Measurements from ENCODE around the gene INCA1.
A peak's percentile ranks its signal among the peaks of the same experiment; 100 is the strongest.
"Not testable (repeated sequence)": the region's sequence is repeated elsewhere in the genome, so short reads cannot be mapped to it uniquely, and the experiment has no call there.

Gene INCA1, protein sequence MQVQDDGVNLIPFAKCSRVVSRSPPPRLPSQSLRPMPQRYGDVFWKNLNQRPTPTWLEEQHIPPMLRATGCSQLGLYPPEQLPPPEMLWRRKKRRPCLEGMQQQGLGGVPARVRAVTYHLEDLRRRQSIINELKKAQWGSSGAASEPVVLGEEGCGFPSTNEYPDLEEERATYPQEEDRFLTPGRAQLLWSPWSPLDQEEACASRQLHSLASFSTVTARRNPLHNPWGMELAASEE

DNA sequence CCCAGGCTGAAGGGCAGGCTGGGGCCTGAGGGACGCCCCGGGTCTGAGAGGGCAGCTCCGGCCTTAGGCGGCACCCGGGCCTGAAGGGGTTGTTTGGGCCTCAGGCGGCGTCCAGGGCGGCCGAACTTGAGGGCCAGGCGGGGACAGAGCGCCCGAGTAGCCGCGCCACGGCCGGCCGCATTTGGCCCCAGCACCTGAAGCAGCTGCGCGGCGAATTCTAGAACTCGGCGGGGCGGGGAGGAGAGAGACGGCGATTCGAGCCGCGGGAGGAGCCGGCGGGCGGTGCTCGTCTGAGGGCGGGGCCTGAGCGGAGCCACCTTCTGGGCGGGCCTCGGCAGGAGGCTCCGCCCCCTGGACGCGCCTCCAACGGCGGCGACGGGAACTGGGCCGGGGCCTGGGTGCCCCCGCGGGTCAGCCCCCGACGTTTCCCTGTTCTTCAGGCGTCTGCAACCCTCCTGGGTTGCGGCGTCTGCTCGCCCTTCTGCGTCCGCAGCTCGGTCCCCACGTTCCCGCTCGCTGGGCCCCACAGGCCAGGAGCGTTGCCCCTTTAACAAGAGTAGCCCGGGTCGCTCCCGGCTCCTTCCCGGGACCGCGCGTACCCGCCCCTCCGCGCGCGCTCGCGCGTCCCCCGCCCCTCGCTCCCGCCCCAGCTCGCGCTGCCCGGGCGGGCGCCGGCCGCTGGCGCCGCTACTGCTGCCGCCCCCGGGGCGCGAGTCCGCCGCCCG is at the start of gene INCA1, which contains the start of gene KIF1C:
TSS of gene INCA1 (minus strand) at position 221 of the 725 bp plus-strand sequence. CDS start 3,085 bp downstream, outside the sequence.
TSS of gene KIF1C (plus strand) at position 649 of the 725 bp plus-strand sequence. CDS start 2,297 bp downstream, outside the sequence.
- DNase-seq, result peak; percentile 71

DNA sequence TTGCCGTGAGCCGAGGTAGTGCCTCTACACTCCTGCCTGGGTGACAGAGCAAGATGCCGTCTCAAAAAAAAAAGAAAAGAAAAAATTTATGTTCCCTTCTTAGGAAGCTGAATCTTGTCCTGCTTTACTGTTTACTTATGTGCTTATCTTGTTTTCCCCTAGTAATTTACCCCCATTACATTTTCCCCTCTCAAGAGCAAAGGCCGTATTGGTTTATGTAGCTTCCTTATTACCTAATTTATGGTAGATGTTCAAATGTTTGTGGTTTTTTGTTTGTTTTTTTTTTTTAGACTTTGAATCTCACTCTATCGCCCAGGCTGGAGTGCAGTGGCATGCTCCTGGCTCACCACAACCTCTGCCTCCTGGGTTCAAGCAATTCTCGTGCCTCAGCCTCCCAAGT is 48.2 kb upstream of the INCA1 start:
- no peak for DNase-seq

DNA sequence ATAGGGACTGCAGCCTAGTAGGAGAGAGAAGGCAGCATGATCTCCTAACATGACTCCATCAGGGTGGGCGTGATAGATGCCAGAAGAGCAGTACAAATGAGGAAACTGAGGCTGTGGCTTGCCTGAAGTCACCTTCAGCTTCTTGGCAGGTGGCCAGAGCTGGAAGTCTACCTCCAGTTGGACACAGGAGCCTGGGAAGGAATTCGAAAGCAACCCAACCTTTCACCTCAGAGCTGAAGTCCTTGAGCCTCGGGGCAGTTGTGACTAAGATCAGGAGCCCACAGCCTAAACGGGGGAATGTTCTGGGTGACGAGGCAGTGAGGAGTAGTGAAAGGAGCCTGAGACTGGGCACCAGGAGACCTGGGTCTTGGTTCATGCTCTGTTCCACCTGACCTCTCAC is 47.3 kb upstream of the INCA1 start:
- no peak for DNase-seq

DNA sequence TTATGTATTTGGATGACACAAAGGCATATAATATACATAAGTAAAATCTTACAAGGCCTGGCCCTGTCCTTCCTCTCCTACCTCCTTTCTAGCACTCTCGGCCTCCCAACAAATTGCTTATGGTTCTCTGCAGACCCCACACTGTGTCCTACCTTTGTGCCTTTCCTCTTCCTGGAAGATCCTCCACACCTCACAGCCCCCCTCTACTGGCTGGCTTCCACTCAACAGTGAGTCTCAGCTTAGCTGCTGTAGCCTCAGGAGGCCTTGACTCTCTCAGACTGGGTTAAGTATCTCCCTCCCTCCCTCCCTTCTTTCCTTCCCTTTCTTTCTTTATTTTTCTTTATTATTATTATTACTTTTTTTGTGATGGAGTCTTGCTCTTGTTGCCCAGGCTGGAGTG is 46.2 kb upstream of the INCA1 start:
- DNase-seq, result no peak

DNA sequence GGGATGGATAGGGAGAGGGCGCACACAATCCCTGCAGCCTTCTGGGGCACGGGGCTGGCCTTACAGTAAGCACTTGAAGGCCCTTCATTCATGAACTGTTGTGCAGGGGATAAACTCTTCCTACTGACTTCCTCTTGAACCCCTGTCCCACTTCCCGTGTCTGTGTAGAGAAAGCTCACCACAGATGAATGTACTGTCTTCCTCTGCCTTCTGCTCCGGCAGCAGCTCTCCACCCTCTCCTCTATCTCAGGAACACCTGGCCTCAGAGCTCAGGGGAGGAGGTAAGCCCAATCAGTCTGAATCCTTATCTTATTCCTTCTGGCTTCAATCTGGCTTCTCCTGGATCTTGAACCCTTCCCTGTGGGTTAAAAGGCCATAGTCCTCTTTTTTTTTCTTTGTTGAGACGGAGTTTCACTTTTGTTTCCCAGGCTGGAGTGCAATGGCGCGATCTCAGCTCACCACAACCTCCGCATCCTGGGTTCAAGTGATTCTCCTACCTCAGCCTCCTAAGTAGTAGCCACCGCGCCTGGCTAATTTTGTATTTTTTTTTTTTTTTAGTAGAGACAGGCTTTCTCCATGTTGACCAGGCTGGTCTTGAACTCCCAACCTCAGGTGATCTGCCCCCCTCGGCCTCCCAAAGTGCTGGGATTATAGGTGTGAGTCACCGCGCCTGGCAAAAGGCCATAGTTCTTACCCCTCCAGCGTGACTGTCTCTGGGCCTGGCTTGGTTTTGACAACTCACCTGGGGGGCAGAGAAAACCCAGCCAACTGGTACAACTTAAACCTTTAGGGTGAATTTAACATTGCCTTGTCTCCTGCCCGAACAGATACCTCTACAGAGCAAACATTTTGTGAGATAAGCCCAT is 45.1 kb upstream of the INCA1 start:
- no peak for DNase-seq

DNA sequence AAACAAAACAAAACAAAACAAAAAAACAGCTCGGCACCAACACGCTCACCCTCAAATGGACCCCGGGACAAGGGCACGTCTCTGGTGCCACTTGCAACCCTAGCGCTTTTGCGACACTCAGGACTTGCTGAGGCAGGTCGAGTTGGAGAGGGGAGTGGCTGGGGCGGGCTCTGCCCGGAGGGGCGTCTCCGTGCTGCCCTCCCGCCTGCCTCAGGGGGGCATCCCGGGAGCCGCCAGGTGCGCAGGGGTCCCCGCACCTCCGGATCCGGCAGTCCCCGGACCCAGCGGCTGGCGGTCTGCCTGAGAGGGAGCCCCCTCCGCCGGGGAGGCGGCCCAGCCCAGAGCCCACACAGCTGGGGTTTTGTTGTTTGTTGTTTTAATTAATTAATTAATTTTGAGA is 38.0 kb upstream of the INCA1 start, which contains the start of gene SLC52A1:
TSS of gene SLC52A1 (minus strand) at position 112 of the 400 bp plus-strand sequence. CDS start 820 bp downstream, outside the sequence.
- DNase-seq, result no peak

DNA sequence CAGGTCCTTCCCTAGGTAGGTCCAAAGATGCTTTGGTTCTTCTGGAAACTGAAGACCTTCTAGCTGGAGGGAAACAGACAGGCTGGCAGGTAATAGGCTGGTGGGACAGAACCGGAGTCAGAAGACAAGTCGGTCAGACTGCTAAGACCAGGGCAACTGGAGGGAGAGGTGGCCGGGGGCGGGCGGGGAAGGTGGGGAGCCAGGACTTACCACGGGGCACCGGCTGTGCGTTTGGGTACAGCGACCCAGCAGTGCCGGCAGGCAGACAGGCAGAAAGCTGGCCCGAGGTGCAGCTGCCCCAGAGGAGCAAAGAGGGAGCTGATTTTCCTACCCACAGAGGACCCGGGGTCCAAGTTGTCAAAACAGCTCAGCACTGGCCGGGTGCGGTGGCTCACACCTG is 37.3 kb upstream of the INCA1 start:
- no peak for DNase-seq

DNA sequence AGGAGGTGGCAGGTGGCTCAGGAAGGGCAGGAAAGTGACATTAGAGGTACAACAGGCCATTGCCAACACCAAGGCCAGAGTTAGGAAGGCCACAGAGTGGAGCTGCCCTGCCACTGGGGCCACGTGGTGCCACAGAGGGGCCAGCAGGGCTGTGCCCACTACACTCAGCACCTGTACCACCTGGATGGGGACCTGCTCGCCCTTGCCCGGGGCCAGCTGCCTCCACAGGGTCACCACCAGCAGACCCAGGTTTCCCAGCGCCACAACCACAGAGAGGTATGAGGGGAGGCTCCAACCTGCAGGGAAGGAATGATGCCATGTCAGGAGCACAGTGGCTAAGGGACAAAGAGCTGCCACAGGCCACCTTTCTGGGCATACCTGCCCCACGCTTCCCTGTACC is 36.7 kb upstream of the INCA1 start:
- no peak for DNase-seq

DNA sequence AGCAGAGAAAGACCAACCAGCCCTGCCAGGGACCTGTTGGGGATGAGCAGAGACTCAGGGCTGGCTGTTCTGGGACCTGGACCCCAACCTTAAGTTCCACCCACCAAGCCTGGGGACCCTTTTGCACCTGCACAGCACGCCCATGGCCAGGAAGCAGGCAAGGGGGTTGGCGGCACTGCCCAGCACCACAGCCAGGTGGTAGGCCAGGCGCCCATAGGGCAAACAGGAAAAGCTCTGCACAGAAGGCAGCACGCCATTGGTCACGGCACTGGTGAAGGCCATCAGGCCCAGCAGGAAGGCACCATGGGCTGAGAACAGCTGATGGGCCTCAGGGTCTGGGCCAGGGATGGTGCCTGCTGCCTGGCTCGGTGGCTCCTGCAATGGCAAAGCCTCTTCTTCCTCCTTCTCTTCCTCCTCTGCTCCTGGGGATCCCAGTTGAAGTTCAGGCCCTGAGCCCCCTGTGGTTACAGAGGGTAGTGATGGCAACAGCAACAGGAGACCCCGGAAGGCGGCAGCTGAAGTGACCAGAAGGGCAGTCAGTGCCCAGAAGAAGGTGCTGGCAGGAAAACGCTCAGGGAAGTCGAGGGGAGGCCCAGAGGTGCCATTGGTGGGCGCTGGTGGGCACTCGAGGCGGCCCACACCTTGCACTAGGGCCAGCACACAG is 36.2 kb upstream of the INCA1 start:
- no peak for DNase-seq

DNA sequence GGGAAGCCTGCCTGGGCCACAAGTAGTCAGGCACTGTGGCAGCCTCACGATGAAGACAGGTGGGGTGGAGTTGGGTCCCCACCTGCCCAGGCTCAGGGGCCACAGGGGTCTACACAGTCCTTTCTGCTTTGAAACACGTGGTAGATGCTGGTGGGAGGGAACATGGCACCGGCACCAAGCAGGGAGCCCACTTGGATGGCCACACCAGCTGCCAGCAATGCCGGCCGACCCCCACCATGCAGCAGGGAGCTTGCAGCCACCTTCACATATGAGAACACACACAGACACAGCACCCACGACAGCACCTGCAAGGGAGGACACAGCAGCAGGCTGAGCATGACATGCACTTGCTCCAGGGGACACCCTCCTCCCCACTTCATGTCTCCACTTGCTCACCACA is 35.5 kb upstream of the INCA1 start:
- DNase-seq, result no peak

DNA sequence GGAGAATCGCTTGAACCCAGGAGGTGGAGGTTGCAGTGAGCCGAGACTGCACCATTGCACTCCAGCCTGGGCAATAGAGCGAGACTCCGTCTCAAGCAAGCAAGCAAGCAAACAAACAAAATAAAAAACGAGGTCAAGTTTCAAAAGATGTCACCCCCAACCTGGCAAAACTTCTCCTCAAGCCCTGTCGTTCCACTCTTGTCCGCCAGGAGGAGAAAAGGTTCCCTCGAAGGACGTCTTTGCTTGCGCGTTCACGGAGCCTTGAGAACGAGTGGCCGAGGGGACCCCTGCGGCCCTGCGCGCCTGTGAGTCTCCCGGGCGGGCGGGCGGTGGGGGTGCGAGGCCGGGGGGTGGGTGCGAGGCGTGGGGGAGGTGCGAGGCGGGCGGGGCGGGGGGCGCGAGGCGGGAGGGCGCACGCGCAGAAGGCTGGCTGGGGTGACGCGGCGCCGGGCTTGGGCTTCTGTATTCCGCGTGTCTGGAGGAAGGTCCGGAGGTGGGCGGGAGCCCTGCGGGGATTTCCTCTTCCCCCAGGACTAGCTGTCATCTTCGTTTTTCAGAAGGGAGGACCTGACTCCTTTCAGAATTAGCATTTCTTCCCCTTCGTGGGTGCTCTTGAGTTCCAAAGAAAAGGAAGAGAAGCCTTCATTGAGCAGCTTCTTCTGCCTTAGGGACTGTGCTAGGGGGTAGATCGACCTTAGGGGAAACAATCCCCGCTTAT is 34.2 kb upstream of the INCA1 start:
- DNase-seq, result peak; percentile 55

DNA sequence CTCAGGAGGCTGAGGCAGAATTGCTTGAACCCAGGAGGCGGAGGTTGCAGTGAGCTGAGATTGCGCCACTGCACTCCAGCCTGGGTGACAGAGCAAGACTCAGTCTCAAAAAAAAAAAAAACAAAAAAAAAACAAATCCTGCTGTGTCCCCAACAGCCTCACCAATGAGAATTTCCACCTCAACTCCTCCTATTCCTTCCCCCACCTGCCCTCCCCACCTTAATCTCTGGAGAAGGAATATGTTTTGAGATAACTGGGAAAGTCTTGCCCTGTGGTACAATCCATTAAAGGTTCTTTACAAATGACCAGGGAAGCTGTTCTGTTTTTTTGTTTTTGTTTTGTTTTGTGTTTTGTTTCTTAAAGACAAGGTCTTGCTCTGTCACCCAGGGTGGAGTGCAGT is 32.8 kb upstream of the INCA1 start:
- DNase-seq, result not testable (repeated sequence)

DNA sequence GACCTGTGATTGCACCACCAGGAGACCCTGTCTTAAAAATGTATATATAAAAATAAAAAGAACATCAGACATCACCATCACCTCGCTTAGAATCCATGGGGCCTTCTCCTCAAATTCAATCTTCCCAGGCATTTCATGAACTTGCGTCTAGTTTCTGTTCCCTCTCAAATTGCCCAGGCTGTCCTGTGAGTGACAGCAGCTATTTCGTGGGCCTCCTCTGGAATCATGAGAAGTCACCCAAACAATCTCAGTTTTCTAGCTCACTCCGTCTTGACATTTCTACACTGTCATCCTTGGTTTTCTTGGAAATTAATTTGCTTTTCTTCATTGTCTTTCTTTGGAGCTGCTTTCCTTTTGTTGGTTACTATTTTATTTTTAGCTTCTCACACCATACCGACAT is 30.6 kb upstream of the INCA1 start:
- DNase-seq, result no peak

DNA sequence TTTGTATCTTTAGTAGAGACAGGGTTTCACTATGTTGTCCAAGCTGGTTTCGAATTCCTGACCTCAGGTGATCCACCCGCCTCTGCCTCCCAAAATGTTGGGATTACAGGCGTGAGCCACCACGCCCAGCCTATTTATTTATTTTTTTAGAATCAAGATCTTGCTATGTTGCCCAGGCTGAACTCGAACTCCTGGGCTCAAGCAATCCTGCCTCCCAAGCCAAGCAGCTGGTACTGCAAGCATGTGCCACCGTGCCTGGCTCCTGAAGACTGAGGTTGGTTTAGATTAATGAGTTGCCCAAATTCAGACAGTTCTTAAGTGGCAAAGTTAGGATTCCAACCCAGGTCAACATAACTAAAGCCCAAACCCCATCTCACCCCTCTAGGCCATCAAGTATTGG is 30.0 kb upstream of the INCA1 start:
- no peak for DNase-seq

DNA sequence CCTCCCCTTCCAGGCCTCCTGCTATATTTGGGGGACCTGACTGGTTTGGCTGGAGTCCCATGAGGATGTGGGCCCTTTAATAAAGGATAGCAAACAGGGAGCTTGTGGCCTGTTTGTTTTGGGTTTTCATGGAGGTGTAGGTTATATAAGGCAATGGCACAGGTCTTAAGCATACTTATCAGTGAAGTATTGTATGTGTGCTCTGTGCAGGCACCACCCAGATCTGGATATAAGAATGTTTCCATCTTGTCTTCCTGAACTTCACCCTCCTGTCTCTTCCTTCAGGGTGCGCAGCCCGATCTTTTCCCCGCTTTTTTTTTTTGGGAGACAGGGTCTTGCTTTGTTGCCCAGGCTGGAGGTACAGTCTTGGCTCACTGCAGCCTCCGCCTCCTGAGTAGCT is 27.3 kb upstream of the INCA1 start:
- no peak for DNase-seq

DNA sequence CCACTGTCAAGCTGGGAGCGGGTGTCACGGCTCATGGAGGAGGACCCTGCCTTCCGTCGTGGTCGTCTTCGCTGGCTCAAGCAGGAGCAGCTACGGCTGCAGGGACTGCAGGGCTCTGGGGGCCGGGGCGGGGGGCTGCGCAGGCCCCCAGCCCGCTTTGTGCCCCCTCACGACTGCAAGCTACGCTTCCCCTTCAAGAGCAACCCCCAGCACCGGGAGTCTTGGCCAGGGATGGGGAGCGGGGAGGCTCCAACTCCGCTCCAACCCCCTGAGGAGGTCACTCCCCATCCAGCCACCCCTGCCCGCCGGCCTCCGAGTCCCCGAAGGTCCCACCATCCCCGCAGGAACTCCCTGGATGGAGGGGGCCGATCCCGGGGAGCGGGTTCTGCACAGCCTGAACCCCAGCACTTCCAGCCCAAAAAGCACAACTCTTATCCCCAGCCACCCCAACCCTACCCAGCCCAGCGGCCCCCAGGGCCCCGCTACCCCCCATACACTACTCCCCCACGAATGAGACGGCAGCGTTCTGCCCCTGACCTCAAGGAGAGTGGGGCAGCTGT is 26.3 kb upstream of the INCA1 start:
- no peak for DNase-seq

DNA sequence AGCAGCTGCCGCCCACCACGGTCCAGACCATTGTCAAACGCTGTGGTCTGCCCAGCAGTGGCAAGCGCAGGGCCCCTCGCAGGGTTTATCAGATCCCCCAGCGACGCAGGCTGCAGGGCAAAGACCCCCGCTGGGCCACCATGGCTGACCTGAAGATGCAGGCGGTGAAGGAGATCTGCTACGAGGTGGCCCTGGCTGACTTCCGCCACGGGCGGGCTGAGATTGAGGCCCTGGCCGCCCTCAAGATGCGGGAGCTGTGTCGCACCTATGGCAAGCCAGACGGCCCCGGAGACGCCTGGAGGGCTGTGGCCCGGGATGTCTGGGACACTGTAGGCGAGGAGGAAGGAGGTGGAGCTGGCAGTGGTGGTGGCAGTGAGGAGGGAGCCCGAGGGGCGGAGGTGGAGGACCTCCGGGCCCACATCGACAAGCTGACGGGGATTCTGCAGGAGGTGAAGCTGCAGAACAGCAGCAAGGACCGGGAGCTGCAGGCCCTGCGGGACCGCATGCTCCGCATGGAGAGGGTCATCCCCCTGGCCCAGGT is 24.9 kb upstream of the INCA1 start:
- no peak for DNase-seq

DNA sequence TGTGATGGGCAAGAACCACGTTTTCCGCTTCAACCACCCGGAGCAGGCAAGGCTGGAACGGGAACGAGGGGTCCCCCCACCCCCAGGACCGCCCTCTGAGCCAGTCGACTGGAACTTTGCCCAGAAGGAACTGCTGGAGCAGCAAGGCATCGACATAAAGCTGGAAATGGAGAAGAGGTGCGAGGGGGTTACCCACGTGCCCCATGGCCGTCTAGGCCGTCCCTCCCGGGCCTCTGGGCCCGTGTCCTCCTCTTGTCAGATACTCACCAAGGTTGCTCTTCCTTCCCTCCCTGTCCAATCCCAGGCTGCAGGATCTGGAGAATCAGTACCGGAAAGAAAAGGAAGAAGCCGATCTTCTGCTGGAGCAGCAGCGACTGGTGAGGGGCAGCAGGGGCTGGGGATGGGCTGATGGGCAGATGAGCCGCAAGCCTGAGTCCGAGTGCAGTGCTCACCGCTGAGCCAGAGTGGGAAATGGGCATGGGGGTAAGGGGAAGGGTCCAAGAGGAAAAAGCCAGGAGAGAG is 23.2 kb upstream of the INCA1 start:
- DNase-seq, result no peak

DNA sequence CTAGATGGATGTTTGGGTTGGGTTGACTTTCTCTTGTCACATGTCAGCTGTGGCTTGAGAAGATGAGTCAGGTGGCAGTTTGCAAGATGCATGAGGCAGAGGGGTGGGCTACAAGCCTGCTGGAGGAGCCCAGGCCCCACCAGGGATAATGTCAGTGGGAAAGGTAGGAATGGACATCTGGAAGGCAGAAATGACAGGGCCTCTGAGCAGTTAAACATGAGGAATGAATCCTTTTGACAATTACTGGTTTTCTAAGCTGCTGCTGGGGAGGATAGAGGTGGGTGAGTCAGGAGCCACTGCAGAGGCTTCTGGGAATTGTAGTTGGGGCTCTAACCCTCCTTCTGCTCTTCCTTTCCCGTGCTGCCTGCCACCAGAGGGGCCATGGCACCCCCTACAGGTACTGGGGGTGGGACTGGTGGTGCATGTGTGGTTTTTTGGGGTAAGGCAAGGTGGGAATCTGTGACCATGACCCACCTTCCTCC is 22.2 kb upstream of the INCA1 start:
- no peak for DNase-seq

DNA sequence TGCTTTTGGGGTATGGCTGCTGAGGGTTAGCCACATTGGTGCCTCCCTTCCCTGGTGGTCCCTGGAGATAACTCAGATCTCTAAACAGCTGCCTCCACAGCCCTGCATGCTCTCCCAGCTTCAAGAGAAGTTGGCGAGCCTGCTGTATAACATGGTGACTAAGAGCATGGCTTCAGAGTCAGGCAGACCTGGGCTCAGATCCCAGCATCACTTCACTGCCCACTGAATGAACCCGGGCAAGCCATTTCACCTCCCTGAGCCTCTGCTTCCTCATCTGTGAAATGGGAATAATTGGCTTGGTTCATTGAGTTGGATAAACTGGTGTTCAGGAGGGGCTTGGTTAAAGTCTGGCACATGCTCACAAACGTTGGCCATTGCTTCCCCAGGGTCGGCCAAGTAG is 17.0 kb upstream of the INCA1 start:
- no peak for DNase-seq

DNA sequence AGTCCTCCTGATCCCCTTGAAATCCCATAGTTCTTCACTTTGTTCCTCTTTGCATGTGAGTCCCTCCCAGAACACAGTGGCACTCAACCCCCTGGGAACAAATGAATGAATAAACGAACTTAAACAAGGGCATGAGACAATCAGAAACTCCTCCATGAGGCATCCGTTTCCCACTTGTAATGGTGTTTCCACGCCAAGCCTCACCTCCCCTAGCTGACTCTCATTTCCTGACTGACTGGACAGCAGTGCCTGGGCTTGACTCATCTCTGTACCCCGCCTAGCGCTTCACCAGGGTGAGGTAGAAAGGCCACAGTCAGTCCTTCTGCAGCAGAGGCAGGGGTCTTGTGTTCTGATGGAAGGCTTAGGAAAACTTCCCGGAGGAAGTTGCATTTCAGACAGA is 14.6 kb upstream of the INCA1 start:
- DNase-seq, result no peak
